ENCODE measurements around the gene MUS81.

MUS81 gene

DNA sequence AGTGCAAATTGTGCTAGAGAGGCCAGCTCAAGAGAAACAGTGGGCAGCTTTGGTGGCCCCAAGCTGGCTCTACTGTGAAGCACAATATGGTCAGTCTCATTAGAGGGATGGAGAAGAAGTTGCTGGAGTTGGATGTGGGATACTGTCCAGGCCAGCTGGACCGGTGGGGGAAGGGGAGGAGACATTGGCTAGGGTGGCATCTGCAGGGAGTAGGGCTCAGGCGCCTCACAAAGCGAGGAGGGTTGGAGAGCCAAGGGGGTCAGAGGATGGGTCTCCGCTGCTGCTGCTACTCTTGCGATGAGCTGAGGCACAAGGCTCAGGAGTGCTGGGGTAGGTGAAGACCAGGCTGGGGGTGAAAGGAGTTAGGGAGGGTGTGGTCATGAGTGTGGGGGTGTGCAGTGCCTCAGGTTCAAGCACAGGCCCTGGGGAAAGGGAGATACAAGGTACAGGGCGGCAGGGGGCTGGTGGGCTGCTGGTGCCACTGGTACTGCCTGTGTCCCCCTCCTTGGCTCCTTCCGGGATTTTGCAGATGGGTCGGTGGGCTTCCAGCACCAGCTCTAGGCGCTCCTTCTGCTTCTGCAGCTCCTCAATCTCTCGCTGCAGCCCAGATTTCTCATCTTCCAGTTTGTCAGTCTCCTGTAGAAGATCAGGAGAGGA lies 32.6 kb downstream of the MUS81 start:
- DNase-seq: no peak

- no peak for DNase-seq
Observed at GRCh38 chr11:65894034-65894591, 33.9 kb downstream of the MUS81 start.

- no peak for DNase-seq
Observed at GRCh38 chr11:65895482-65895981, 35.3 kb downstream of the MUS81 start.

DNA sequence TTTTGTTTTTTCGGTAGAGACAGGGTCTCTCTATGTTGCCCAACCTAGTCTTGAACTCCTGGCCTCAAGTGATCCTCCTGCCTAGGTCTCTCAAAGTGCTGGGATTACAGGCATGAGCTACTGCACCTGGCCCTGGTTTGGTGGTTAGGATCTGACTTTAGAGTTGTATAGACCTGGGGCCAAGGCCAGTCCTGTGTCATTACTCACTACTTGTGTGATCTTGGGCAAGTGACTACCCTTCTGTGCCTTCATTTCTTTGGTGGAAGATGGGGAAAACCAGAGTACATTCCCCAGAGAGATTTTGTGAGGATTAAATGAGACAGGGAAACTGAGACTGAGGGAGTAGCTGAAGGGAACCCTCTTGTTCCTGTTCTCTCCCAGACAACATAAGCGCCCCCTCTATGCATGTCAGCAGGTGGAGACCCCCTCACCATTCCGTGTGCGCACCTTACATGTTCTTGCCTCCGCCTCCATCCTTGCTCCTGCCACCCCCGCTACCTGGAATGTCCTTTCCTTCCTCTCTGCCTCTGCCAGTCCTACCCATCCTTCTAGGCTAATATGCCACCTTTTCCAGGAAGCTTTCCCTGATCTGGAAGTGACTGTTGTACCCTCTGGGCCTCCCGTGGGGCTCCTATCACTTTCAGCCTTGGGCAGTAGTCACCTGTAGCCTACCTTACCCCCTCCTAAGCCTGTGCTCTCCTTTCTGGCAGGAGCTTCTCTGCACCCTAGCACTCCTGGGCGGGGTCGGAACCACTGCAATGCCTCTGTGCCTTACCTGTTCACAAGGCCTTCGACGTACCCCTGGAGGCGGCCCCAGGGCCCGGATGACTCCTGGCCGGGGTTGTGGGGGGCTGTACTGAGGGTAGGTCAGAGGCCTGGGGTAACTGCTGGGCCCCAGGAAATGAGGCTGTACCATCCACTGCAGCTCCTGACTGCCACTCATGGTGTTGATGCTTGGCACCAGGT lies 36.1 kb downstream of the MUS81 start:
- no peak for DNase-seq

GRCh38 chr11:65897020-65897471 lies 36.8 kb downstream of the MUS81 start:
- no peak for DNase-seq

- DNase-seq: no peak
Observed at GRCh38 chr11:65898656-65899355, 38.6 kb downstream of the MUS81 start.

- DNase-seq: peak; percentile 80
Observed at GRCh38 chr11:65899356-65900124, 39.3 kb downstream of the MUS81 start.

- peak; percentile 94 for DNase-seq
Observed at GRCh38 chr11:65900125-65900898, 40.1 kb downstream of the MUS81 start, which contains the start of gene FOSL1. FOSL1 (minus strand) TSS chr11:65900388; CDS start chr11:65900339, 49 bp downstream.

DNA sequence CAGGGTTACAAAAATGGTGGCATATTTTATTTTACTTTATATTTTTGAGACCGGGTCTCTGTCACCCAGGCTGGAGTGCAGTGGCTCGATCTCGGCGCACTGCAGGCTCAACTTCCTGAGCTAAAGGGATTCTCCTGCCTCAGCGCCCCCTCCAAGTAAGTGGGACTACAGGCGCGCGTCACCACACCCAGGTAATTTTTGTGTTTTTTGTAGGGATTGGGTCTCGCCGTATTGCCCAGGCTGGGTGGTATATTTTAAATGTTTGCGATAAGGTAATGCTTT lies 40.6 kb downstream of the MUS81 start:
- no peak for DNase-seq

GRCh38 chr11:65903068-65903481 lies 42.8 kb downstream of the MUS81 start:
- DNase-seq: no peak

DNA sequence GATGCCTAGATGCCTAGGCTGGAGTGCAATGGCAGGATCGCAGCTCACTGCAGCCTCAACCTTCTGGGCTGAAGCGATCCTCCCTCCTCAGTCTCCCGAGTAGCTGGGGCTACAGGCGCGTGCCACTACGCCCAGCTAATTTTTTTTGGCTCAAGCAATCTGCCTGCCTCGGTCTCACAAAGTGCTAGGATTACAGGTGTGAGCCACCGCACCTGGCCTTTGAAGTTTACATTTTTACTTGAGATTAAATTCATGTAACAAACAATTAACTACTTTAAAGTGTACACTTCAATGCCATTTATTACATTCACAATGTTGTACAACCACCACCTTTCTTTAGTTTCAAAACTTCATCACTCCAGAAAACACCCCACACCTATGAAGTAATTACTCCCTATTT lies 43.5 kb downstream of the MUS81 start:
- DNase-seq: no peak

DNA sequence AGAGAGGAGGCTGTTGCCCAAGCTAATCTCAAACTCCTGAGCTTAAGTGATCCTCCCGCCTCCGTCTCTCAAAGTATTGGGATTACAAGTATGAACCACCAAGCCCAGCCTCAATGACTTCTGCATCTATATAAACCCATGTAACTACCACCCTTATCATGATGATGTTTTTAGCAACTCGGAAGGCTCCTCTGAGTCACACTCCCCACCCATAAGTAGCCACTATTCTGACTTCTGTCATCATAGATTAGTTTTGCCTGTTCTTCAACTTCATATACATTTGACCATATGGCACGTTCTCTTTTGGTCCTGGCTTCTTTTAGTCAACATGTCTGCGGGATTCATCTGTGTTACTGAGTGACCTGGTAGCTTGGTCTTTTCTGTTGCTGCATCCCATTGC lies 46.4 kb downstream of the MUS81 start:
- DNase-seq: peak; percentile 93

DNA sequence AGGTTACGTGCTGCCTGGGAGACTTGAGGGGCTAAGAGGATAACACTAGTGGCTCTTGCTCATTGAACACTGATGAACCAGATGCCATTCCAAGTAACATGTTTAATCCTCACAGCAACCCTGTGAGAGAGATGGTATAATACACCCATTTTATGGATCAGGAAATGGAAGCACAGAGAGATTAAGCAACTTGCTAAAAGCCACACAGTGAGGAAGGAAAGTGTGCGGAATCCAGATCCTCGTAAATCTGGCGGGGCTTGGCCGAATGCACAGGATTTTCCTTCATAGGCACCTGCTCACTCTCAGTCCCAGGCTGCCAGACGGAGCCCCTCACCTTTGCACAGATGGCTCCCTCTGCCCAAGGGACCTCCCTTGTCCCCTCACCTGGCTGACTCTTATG lies 47.6 kb downstream of the MUS81 start:
- no peak for DNase-seq

- no peak for DNase-seq
Observed at GRCh38 chr11:65911682-65912568, 51.7 kb downstream of the MUS81 start.

GRCh38 chr11:65912845-65913244 lies 52.6 kb downstream of the MUS81 start:
- no peak for DNase-seq

- DNase-seq: no peak
Observed at GRCh38 chr11:65915101-65915820, 55.0 kb downstream of the MUS81 start.

GRCh38 chr11:65915821-65916251 lies 55.6 kb downstream of the MUS81 start:
- DNase-seq: peak; percentile 68
